SK-N-SH (cell line): ENCODE results near the gene SLC12A3. TPM values are rescaled to one million over a fixed set of nuclear protein-coding genes. Genes with fewer than 3 reads are reported as not detected.

Experiments used
- CTCF ChIA-PET: fragments of 300-600, 350-600 bp; formaldehyde crosslinking; extraction: SDS; loops from one replicate; lab custom pipeline; 2021; lab: Yijun Ruan, JAX
- POLR2A ChIA-PET: fragments of 350-600 bp; sonication (Branson Sonifier 250); formaldehyde crosslinking; extraction: SDS; loops from one replicate; lab custom pipeline; 2020; ENCODE audit warnings: antibody characterized with exemption, inconsistent platforms; lab: Yijun Ruan, JAX
- DNase-seq: peaks from one replicate; pipeline ENCODE4 v3.0.0; 2012
- H2AFZ ChIP-seq: fragments of 200-600 bp; sonication (generic); 2 replicates; pipeline ENCODE4 v1.8.1; 2016; ENCODE audit warnings: antibody characterized with exemption, mild to moderate bottlenecking, low read depth
- H3F3A ChIP-seq: fragments of 200-600 bp; sonication (generic); replicated peaks from 2 replicates; pipeline ENCODE3; 2016; ENCODE audit warnings: antibody characterized with exemption, mild to moderate bottlenecking; ENCODE audit not compliant: insufficient read depth
- H3K27ac ChIP-seq, 2 experiments: fragments of 200-500 bp in 1 of 2; fragments of 200-600 bp in 1 of 2; sonication (Bioruptor generic) in 1 of 2; sonication (generic), shearing (Covaris generic) in 1 of 2; 2 replicates each; pipeline versions ENCODE4 v1.5.1 to v1.6.1; 2014 to 2016; ENCODE audit warnings: low read depth in 2 of 2, inconsistent platforms in 1 of 2, low read length in 1 of 2, mild to moderate bottlenecking in 1 of 2, mixed read lengths in 1 of 2
- H3K27me3 ChIP-seq: fragments of 200-600 bp; sonication (generic), shearing (Covaris generic); 2 replicates; pipeline ENCODE4 v1.6.1; 2016; ENCODE audit warnings: mixed run types; ENCODE audit not compliant: insufficient read depth
- H3K36me3 ChIP-seq, 2 experiments: fragments of 200-500 bp in 1 of 2; fragments of 200-600 bp in 1 of 2; sonication (Bioruptor generic) in 1 of 2; sonication (generic) in 1 of 2; replicated peaks in 1 of 2; 2 replicates each; pipeline versions ENCODE3 to v1.5.1; 2014 to 2016; ENCODE audit warnings: low read length in 1 of 2, mild to moderate bottlenecking in 1 of 2; ENCODE audit not compliant: insufficient read depth in 2 of 2, control insufficient read depth in 1 of 2
- H3K4me1 ChIP-seq, 2 experiments: fragments of 200-500 bp in 1 of 2; fragments of 200-600 bp in 1 of 2; sonication (Bioruptor generic) in 1 of 2; sonication (generic), shearing (Covaris generic) in 1 of 2; 2 replicates each; pipeline versions ENCODE4 v1.5.1 to v1.6.1; 2014 to 2016; ENCODE audit warnings: low read depth in 1 of 2, low read length in 1 of 2, mixed run types in 1 of 2; ENCODE audit not compliant: insufficient read depth in 2 of 2, control insufficient read depth in 1 of 2
- H3K4me2 ChIP-seq: fragments of 200-600 bp; sonication (generic), shearing (Covaris generic); 2 replicates; pipeline ENCODE4 v1.6.1; 2017; ENCODE audit warnings: mixed run types
- H3K4me3 ChIP-seq, 2 experiments: fragments of 200-500 bp in 1 of 2; fragments of 200-600 bp in 1 of 2; sonication (Bioruptor generic) in 1 of 2; sonication (generic), shearing (Covaris generic) in 1 of 2; 2 replicates each; pipeline versions ENCODE4 v1.5.1 to v1.8.1; 2014 to 2016; ENCODE audit warnings: low read depth in 2 of 2, inconsistent platforms in 1 of 2, low read length in 1 of 2, mild to moderate bottlenecking in 1 of 2, mixed read lengths in 1 of 2, moderate library complexity in 1 of 2
- H3K79me2 ChIP-seq: fragments of 200-600 bp; sonication (generic); 2 replicates; pipeline ENCODE4 v1.8.1; 2017; ENCODE audit warnings: mild to moderate bottlenecking; ENCODE audit not compliant: insufficient read depth
- H3K9ac ChIP-seq: fragments of 200-600 bp; sonication (generic); 2 replicates; pipeline ENCODE4 v1.6.1; 2017; ENCODE audit warnings: mixed run types
- H3K9me2 ChIP-seq: fragments of 200-600 bp; sonication (generic); 2 replicates; pipeline ENCODE4 v1.6.1; 2017; ENCODE audit warnings: mixed run types
- H3K9me3 ChIP-seq: fragments of 200-600 bp; sonication (generic); 2 replicates; pipeline ENCODE4 v1.6.1; 2017; ENCODE audit warnings: mixed run types, mild to moderate bottlenecking, moderate library complexity
- H4K20me1 ChIP-seq: fragments of 200-600 bp; sonication (generic); 2 replicates; pipeline ENCODE4 v1.6.1; 2017; ENCODE audit warnings: mild to moderate bottlenecking, mixed run types; ENCODE audit not compliant: insufficient read depth
- ELF1 ChIP-seq: IDR thresholded peaks from 2 replicates; pipeline ENCODE4 v1.4.0; 2012
- FOSL2 ChIP-seq: IDR thresholded peaks from 2 replicates; pipeline ENCODE4 v1.4.0; 2012; ENCODE audit warnings: low read depth, mild to moderate bottlenecking, moderate library complexity, borderline replicate concordance
- FOXJ3 ChIP-seq: sonication (generic); formaldehyde crosslinking; IDR thresholded peaks from 2 replicates; pipeline ENCODE4 v1.5.1; 2020; ENCODE audit warnings: mild to moderate bottlenecking, missing genetic modification reagents
- GABPA ChIP-seq: IDR thresholded peaks from 2 replicates; pipeline ENCODE4 v1.4.0; 2012; ENCODE audit warnings: low read depth, mild to moderate bottlenecking
- GATA2 ChIP-seq: sonication (generic); formaldehyde crosslinking; IDR thresholded peaks from 2 replicates; pipeline ENCODE4 v1.5.0; 2020; ENCODE audit warnings: mild to moderate bottlenecking, missing genetic modification reagents
- IRF3 ChIP-seq: fragments of 150-350 bp; IDR thresholded peaks from 2 replicates; pipeline ENCODE4 v1.6.1; 2016; ENCODE audit warnings: mild to moderate bottlenecking, low read depth, low read length
- MXI1 ChIP-seq: IDR thresholded peaks from 2 replicates; pipeline ENCODE4 v1.6.1; 2012; ENCODE audit warnings: mild to moderate bottlenecking, low read depth, low read length, improper control_type of control experiment
- NRF1 ChIP-seq: IDR thresholded peaks from 2 replicates; pipeline ENCODE4 v1.6.1; 2012; ENCODE audit warnings: low read depth, mild to moderate bottlenecking, low read length
- POLR2AphosphoS5 ChIP-seq: IDR thresholded peaks from 2 replicates; pipeline ENCODE4 v1.6.1; 2012; ENCODE audit warnings: low read depth, low read length
- RCOR1 ChIP-seq: fragments of 150-350 bp; IDR thresholded peaks from 2 replicates; pipeline ENCODE4 v1.6.1; 2017; ENCODE audit warnings: antibody characterized with exemption, low read length
- RXRA ChIP-seq: IDR thresholded peaks from 2 replicates; pipeline ENCODE4 v1.4.0; 2012; ENCODE audit warnings: low read depth, mild to moderate bottlenecking, borderline replicate concordance
- TAF1 ChIP-seq: IDR thresholded peaks from 2 replicates; pipeline ENCODE4 v1.6.1; 2012; ENCODE audit warnings: low read depth, mild to moderate bottlenecking, low read length, moderate library complexity, borderline replicate concordance
- TCF12 ChIP-seq: IDR thresholded peaks from 2 replicates; pipeline ENCODE4 v1.4.0; 2012
- YY1 ChIP-seq: IDR thresholded peaks from 2 replicates; pipeline ENCODE4 v1.4.0; 2012; ENCODE audit warnings: low read depth, mild to moderate bottlenecking
- WGBS: methylation state at CpG from one replicate; pipeline ENCODE4 v1.1.6; 2017; ENCODE audit warnings: low lambda C conversion rate; 5-methylcytosine and 5-hydroxymethylcytosine counted together
- polyA plus RNA-seq, 3 experiments: library from polyadenylated mRNA; depleted of rRNA; stranded (reverse); fragments of >200 nt; gene quantifications; 2 replicates each; pipeline ENCODE4 v1.2.3, GENCODE V29; 2012
- TF ChIP-seq, protein P1 (sequence below): IDR thresholded peaks from 2 replicates; pipeline ENCODE4 v1.4.0; 2012; ENCODE audit warnings: low read depth

SLC12A3 gene
- polyA plus RNA-seq, 1 of the 3 experiments (the other 2 are of a cell fraction) = not detected

GRCh38 chr16:56856876-56857447 is 8.0 kb upstream of the SLC12A3 start:
- no peaks in the 10 kb centered on the region for H3K27me3 ChIP-seq
- no peak overlapping the region for H3K4me3 ChIP-seq
- no peak overlapping the region for H2AFZ ChIP-seq
- no peaks in the 10 kb centered on the region for H3F3A ChIP-seq
- H4K20me1 ChIP-seq = no peaks in the 10 kb centered on the region
- H3K9ac ChIP-seq = no peak overlapping the region
- peaks cover 0 to 19% of the 10 kb centered on the region in 2 experiments; a peak in 2 of 4 replicates for H3K4me1 ChIP-seq
- ChIA-PET CTCF (interaction anchor here (1.0 to 3.6 kb wide), 5 partner anchors 10 to 95 kb away, joined by 3 to 18 read pairs (median 3); no protein-coding TSS in a partner anchor), POLR2A (no interaction called here)
- TF ChIP-seq FOSL2 (no peak), NRF1 (no peak)
- no peak overlapping the region for H3K4me2 ChIP-seq
- WGBS = 61% methylated on average over 6 of the region's 6 CpGs
- H3K9me2 ChIP-seq = no peaks in the 10 kb centered on the region
- DNase-seq = no peak
- no peaks in the 10 kb centered on the region for H3K79me2 ChIP-seq
- no peaks in the 10 kb centered on the region for H3K9me3 ChIP-seq
- H3K27ac ChIP-seq = no peak overlapping the region
- H3K36me3 ChIP-seq = no peaks in the 10 kb centered on the region

DNA sequence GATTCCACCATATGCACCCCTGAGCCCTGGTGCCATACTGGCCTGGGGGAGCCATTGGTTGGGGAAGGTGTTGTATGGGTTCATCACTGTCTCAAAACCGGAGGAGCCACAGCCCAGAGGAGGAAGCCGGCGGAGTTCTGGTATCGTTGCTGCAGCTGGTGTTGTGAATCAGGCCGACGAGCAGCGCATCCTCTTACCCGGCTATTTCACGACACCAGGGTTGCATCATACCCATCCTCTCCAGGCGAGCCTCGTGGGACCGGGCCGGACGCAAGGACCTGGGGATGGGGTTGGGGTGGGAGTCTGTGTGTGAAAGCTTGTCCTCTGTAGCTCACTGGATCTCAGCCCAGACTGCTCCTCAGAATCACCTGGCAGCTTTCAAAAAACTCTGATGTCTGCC is 6.6 kb upstream of the SLC12A3 start:
- Histone ChIP-seq H3K79me2 (no peaks in the 10 kb centered on the region), H2AFZ (no peak overlapping the region), H3F3A (no peaks in the 10 kb centered on the region), H3K9me2 (no peaks in the 10 kb centered on the region), H3K27ac (no peak overlapping the region), H3K27me3 (no peaks in the 10 kb centered on the region), H3K36me3 (no peaks in the 10 kb centered on the region), H3K4me2 (no peak overlapping the region), H4K20me1 (no peaks in the 10 kb centered on the region), H3K9me3 (no peaks in the 10 kb centered on the region), H3K4me1 (peaks cover 0 to 21% of the 10 kb centered on the region in 2 experiments; a peak in 1 of 4 replicates), H3K4me3 (no peak overlapping the region), H3K9ac (no peak overlapping the region)
- WGBS = 96% methylated on average over 13 of the region's 14 CpGs
- TF ChIP-seq POLR2AphosphoS5 (no peak), GABPA (no peak), RXRA (no peak), FOXJ3 (CRISPR knock-in tag) (no peak), TAF1 (no peak), MXI1 (no peak), ELF1 (no peak), FOSL2 (no peak)
- TF ChIP-seq, protein P1, sequence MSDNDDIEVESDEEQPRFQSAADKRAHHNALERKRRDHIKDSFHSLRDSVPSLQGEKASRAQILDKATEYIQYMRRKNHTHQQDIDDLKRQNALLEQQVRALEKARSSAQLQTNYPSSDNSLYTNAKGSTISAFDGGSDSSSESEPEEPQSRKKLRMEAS = no peak
- CTCF ChIA-PET = interaction anchor here (0.8 to 2.2 kb wide), 3 partner anchors 7 to 69 kb away, joined by 3 to 11 read pairs (median 4); no protein-coding TSS in a partner anchor
- no peak for DNase-seq
- POLR2A ChIA-PET = no interaction called here

- Histone ChIP-seq H3K4me3 (no peak overlapping the region), H3K4me2 (no peak overlapping the region), H3K27me3 (no peaks in the 10 kb centered on the region), H3K9ac (no peak overlapping the region), H3K36me3 (no peaks in the 10 kb centered on the region), H3K9me3 (no peaks in the 10 kb centered on the region), H3K27ac (no peak overlapping the region), H2AFZ (no peak overlapping the region), H4K20me1 (no peaks in the 10 kb centered on the region), H3K9me2 (no peaks in the 10 kb centered on the region), H3K4me1 (peaks cover 0 to 22% of the 10 kb centered on the region in 2 experiments; a peak in 1 of 4 replicates), H3K79me2 (no peaks in the 10 kb centered on the region), H3F3A (no peaks in the 10 kb centered on the region)
- CTCF ChIA-PET = interaction anchor here (1.0 to 2.4 kb wide), 5 partner anchors 8 to 92 kb away, joined by 3 to 11 read pairs (median 4); no protein-coding TSS in a partner anchor
- TF ChIP-seq YY1 (no peak), ELF1 (no peak), TCF12 (no peak), RCOR1 (no peak), GATA2 (CRISPR knock-in tag) (no peak), IRF3 (no peak)
- no peak for DNase-seq
- POLR2A ChIA-PET = no interaction called here
- 78% methylated on average over 2 of the region's 2 CpGs for WGBS
These were observed 5.4 kb upstream of the SLC12A3 start for GRCh38 chr16:56859636-56860035.
